ENCODE data around the gene LEMD3.

Gene LEMD3

GRCh38 chr12:65125975-65126374, 43.4 kb upstream of the LEMD3 start:
- no peaks in the 10 kb centered on the region for H3K9me3 ChIP-seq (ENCODE audit: insufficient read depth, low read length, severe bottlenecking)
- TF ChIP-seq EZH2 (IDR thresholded peaks at IDR 0.05; ENCODE audit: borderline replicate concordance, low read depth, low read length, severe bottlenecking) (no peak), CTCF (IDR thresholded peaks at IDR 0.05; ENCODE audit: borderline replicate concordance, extremely low read depth, low read length, poor library complexity, severe bottlenecking) (no peak)
- ATAC-seq (ENCODE audit: insufficient read depth, low read depth) = no peak
- H3K4me1 ChIP-seq (ENCODE audit: insufficient read depth, low read length) = no peaks in the 10 kb centered on the region
- peaks cover 16% of the 10 kb centered on the region for H3K27me3 ChIP-seq (ENCODE audit: insufficient read depth, low read length, poor library complexity)
- no peak overlapping the region for H3K4me2 ChIP-seq (ENCODE audit: insufficient read depth, low read length)
- H3K36me3 ChIP-seq (ENCODE audit: insufficient read depth, low read length) = no peaks in the 10 kb centered on the region
- no peaks in the 10 kb centered on the region for H3K79me2 ChIP-seq (ENCODE audit: insufficient read depth, low read length)
- no peak overlapping the region for H3K4me3 ChIP-seq (ENCODE audit: low read depth in 1 of 2, low read length in 2 of 2)
- no peak overlapping the region for H3K27ac ChIP-seq (ENCODE audit: low read length)
- DNase-seq = no peak
- H2AFZ ChIP-seq (ENCODE audit: low read depth, low read length) = no peak overlapping the region
- H3K9ac ChIP-seq (ENCODE audit: low read depth, low read length) = no peak overlapping the region
- no peaks in the 10 kb centered on the region for H4K20me1 ChIP-seq (ENCODE audit: insufficient read depth, low read length)

GRCh38 chr12:65126482-65126881, 42.9 kb upstream of the LEMD3 start:
- Histone ChIP-seq H3K27me3 (ENCODE audit: insufficient read depth, low read length, poor library complexity) (peaks cover 16% of the 10 kb centered on the region), H3K79me2 (ENCODE audit: insufficient read depth, low read length) (no peaks in the 10 kb centered on the region), H3K9me3 (ENCODE audit: insufficient read depth, low read length, severe bottlenecking) (no peaks in the 10 kb centered on the region), H2AFZ (ENCODE audit: low read depth, low read length) (no peak overlapping the region), H3K4me1 (ENCODE audit: insufficient read depth, low read length) (no peaks in the 10 kb centered on the region), H3K36me3 (ENCODE audit: insufficient read depth, low read length) (no peaks in the 10 kb centered on the region), H4K20me1 (ENCODE audit: insufficient read depth, low read length) (no peaks in the 10 kb centered on the region), H3K4me3 (ENCODE audit: low read depth in 1 of 2, low read length in 2 of 2) (no peak overlapping the region), H3K4me2 (ENCODE audit: insufficient read depth, low read length) (no peak overlapping the region), H3K9ac (ENCODE audit: low read depth, low read length) (no peak overlapping the region), H3K27ac (ENCODE audit: low read length) (no peak overlapping the region)
- no peak for DNase-seq
- TF ChIP-seq CTCF (IDR thresholded peaks at IDR 0.05; ENCODE audit: borderline replicate concordance, extremely low read depth, low read length, poor library complexity, severe bottlenecking) (no peak), EZH2 (IDR thresholded peaks at IDR 0.05; ENCODE audit: borderline replicate concordance, low read depth, low read length, severe bottlenecking) (no peak)
- ATAC-seq (ENCODE audit: insufficient read depth, low read depth) = no peak

GRCh38 chr12:65133879-65134278, 35.5 kb upstream of the LEMD3 start:
- no peaks in the 10 kb centered on the region for H3K9me3 ChIP-seq (ENCODE audit: insufficient read depth, low read length, severe bottlenecking)
- no peaks in the 10 kb centered on the region for H3K27me3 ChIP-seq (ENCODE audit: insufficient read depth, low read length, poor library complexity)
- H3K4me1 ChIP-seq (ENCODE audit: insufficient read depth, low read length) = no peaks in the 10 kb centered on the region
- TF ChIP-seq EZH2 (IDR thresholded peaks at IDR 0.05; ENCODE audit: borderline replicate concordance, low read depth, low read length, severe bottlenecking) = no peak
- TF ChIP-seq CTCF (IDR thresholded peaks at IDR 0.05; ENCODE audit: borderline replicate concordance, extremely low read depth, low read length, poor library complexity, severe bottlenecking) = no peak
- H3K27ac ChIP-seq (ENCODE audit: low read length) = no peak overlapping the region
- no peak overlapping the region for H3K9ac ChIP-seq (ENCODE audit: low read depth, low read length)
- no peak overlapping the region for H3K4me3 ChIP-seq (ENCODE audit: low read depth in 1 of 2, low read length in 2 of 2)
- DNase-seq = no peak
- no peaks in the 10 kb centered on the region for H3K36me3 ChIP-seq (ENCODE audit: insufficient read depth, low read length)
- H4K20me1 ChIP-seq (ENCODE audit: insufficient read depth, low read length) = no peaks in the 10 kb centered on the region
- ATAC-seq (ENCODE audit: insufficient read depth, low read depth) = no peak
- no peaks in the 10 kb centered on the region for H3K79me2 ChIP-seq (ENCODE audit: insufficient read depth, low read length)
- no peak overlapping the region for H3K4me2 ChIP-seq (ENCODE audit: insufficient read depth, low read length)
- no peak overlapping the region for H2AFZ ChIP-seq (ENCODE audit: low read depth, low read length)

- Histone ChIP-seq H2AFZ (ENCODE audit: low read depth, low read length) (no peak overlapping the region), H3K9me3 (ENCODE audit: insufficient read depth, low read length, severe bottlenecking) (no peaks in the 10 kb centered on the region), H3K36me3 (ENCODE audit: insufficient read depth, low read length) (no peaks in the 10 kb centered on the region), H3K4me3 (ENCODE audit: low read depth in 1 of 2, low read length in 2 of 2) (no peak overlapping the region), H3K27ac (ENCODE audit: low read length) (no peak overlapping the region), H3K27me3 (ENCODE audit: insufficient read depth, low read length, poor library complexity) (peaks cover 10% of the 10 kb centered on the region), H3K4me2 (ENCODE audit: insufficient read depth, low read length) (no peak overlapping the region), H4K20me1 (ENCODE audit: insufficient read depth, low read length) (no peaks in the 10 kb centered on the region), H3K4me1 (ENCODE audit: insufficient read depth, low read length) (no peaks in the 10 kb centered on the region), H3K9ac (ENCODE audit: low read depth, low read length) (no peak overlapping the region), H3K79me2 (ENCODE audit: insufficient read depth, low read length) (no peaks in the 10 kb centered on the region)
- no peak for ATAC-seq (ENCODE audit: insufficient read depth, low read depth)
- no peak for DNase-seq
- no peak for TF ChIP-seq CTCF (IDR thresholded peaks at IDR 0.05; ENCODE audit: borderline replicate concordance, extremely low read depth, low read length, poor library complexity, severe bottlenecking)
- TF ChIP-seq EZH2 (IDR thresholded peaks at IDR 0.05; ENCODE audit: borderline replicate concordance, low read depth, low read length, severe bottlenecking) = no peak
Measured at GRCh38 chr12:65139389-65139788, 30.0 kb upstream of the LEMD3 start.

All from DND-41 (cell line).